Keratinocyte (primary cell): ENCODE measurements around the gene PCNX4. TPM values are rescaled to one million over a fixed set of nuclear protein-coding genes. Genes with fewer than 3 reads are reported as not detected.

Source experiments
- DNase-seq: peaks from one replicate; pipeline ENCODE4 v3.0.0-alpha.2; 2011; ENCODE audit warnings: low read depth, missing footprints, low spot score
- FAIRE-seq: peaks from 2 replicates; lab custom pipeline; 2011; peaks lifted over from hg19 to GRCh38; lab: Jason Lieb, UNC
- H2AFZ ChIP-seq: 2 replicates; pipeline ENCODE4 v1.6.0; 2012; ENCODE audit warnings: low read length, control low read depth, inconsistent platforms; ENCODE audit not compliant: control insufficient read depth
- H3K27ac ChIP-seq: 2 replicates; pipeline ENCODE4 v1.5.1; 2011; ENCODE audit warnings: low read length; ENCODE audit not compliant: control insufficient read depth, insufficient read depth
- H3K27me3 ChIP-seq: 3 replicates; pipeline ENCODE4 v1.6.0; 2011; ENCODE audit warnings: low read length; ENCODE audit not compliant: control insufficient read depth, insufficient read depth; ENCODE audit errors: extremely low read depth
- H3K36me3 ChIP-seq, 2 experiments: 2 replicates in 1 of 2; 3 replicates in 1 of 2; pipeline ENCODE4 v1.5.1; 2011; ENCODE audit warnings: low read length in 2 of 2, mild to moderate bottlenecking in 1 of 2; ENCODE audit not compliant: control insufficient read depth in 2 of 2, insufficient read depth in 2 of 2; ENCODE audit errors: extremely low read depth in 1 of 2
- H3K4me1 ChIP-seq: 3 replicates; pipeline ENCODE4 v1.5.1; 2011; ENCODE audit warnings: low read length; ENCODE audit not compliant: control insufficient read depth, insufficient read depth; ENCODE audit errors: extremely low read depth
- H3K4me2 ChIP-seq: 3 replicates; pipeline ENCODE4 v1.6.0; 2011; ENCODE audit warnings: low read depth, low read length; ENCODE audit not compliant: control insufficient read depth, insufficient read depth; ENCODE audit errors: extremely low read depth
- H3K4me3 ChIP-seq, 3 experiments: fragments of 200-600 bp in 1 of 3; sonication (generic) in 1 of 3; 2 replicates in 2 of 3; 3 replicates in 1 of 3; pipeline ENCODE4 v1.5.1; 2011 to 2016; ENCODE audit warnings: low read length in 3 of 3, mild to moderate bottlenecking in 3 of 3, control low read depth in 2 of 3, inconsistent platforms in 1 of 3, low read depth in 1 of 3, mixed read lengths in 1 of 3, mixed run types in 1 of 3, moderate library complexity in 1 of 3; ENCODE audit not compliant: control insufficient read depth in 2 of 3, insufficient read depth in 2 of 3; ENCODE audit errors: extremely low read depth in 1 of 3
- H3K79me2 ChIP-seq: 2 replicates; pipeline ENCODE4 v1.6.0; 2012; ENCODE audit warnings: low read length; ENCODE audit not compliant: control insufficient read depth, insufficient read depth
- H3K9ac ChIP-seq: 3 replicates; pipeline ENCODE4 v1.6.0; 2011; ENCODE audit warnings: low read length; ENCODE audit not compliant: control insufficient read depth, insufficient read depth; ENCODE audit errors: extremely low read depth
- H3K9me1 ChIP-seq: 3 replicates; pipeline ENCODE4 v1.6.0; 2011; ENCODE audit warnings: low read length; ENCODE audit not compliant: control insufficient read depth, insufficient read depth; ENCODE audit errors: extremely low read depth
- H3K9me3 ChIP-seq: 2 replicates; pipeline ENCODE4 v1.5.1; 2012; ENCODE audit warnings: low read depth, low read length; ENCODE audit not compliant: control insufficient read depth
- H4K20me1 ChIP-seq: 3 replicates; pipeline ENCODE4 v1.6.0; 2011; ENCODE audit warnings: low read length; ENCODE audit not compliant: control insufficient read depth, insufficient read depth; ENCODE audit errors: extremely low read depth
- EZH2 ChIP-seq: IDR thresholded peaks from one replicate; pipeline ENCODE4 v1.6.1; 2012; ENCODE audit warnings: inconsistent platforms, mild to moderate bottlenecking, low read length, moderate library complexity
- dilution Hi-C: fragments of 300-500 bp; cut with MboI; formaldehyde crosslinking; loops from one replicate; pipeline ENCODE4 v1.7.0; 2020; ENCODE audit warnings: low sequenced_read_pairs; ENCODE audit not compliant: extremely low pct_ligation_motif_present
- polyA plus RNA-seq, 5 experiments: library from polyadenylated mRNA; depleted of rRNA in 3 of 5; stranded (reverse) in 3 of 5; stranded (forward) in 1 of 5; unstranded in 1 of 5; fragments of >200 nt; gene quantifications; 1 replicate in 1 of 5; 2 replicates in 3 of 5; 3 replicates in 1 of 5; pipeline versions ENCODE4 v1.2.1 to v1.2.3, GENCODE V29; 2011 to 2012; ENCODE audit warnings: missing spikeins in 2 of 5, low read depth in 1 of 5, low replicate concordance in 1 of 5
- TF ChIP-seq, protein P1 (sequence below), 3 experiments: IDR thresholded peaks in 1 of 3; conservative IDR thresholded peaks in 1 of 3; optimal IDR thresholded peaks in 1 of 3; 2 replicates in 2 of 3; 3 replicates in 1 of 3; pipeline versions ENCODE3 to v1.5.1; 2011; ENCODE audit warnings: low read length in 3 of 3, mild to moderate bottlenecking in 3 of 3, moderate library complexity in 2 of 3, control low read depth in 1 of 3, inconsistent platforms in 1 of 3; ENCODE audit not compliant: insufficient read depth in 2 of 3; ENCODE audit errors: extremely low read depth in 1 of 3

PCNX4 gene
- polyA plus RNA-seq, 1 donor (not counting 4 experiments of a cell fraction or from before 2014, with no cell fraction given), result 49.8 TPM

DNA sequence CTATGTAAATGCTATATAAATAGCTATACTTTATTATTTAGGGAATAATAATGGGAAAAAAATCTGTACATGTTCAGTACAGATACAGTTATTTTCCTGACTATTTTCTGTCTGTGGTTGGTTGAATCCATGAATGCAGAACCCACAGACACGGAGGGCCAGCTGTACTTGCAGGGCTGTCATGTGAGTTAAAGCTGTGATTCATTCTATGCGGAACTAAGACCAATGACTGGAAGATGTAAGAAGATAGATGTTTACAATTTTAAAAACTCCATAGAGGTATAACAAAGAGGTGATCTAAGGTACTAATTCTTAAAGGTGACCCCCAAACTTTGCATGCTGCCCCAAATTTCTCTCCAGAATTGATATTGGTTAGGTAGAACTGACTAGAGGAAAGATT lies 14.6 kb downstream of the PCNX4 start:
- no peaks in the 10 kb centered on the region for H3K27me3 ChIP-seq
- H3K9ac ChIP-seq, result no peak overlapping the region
- H3K36me3 ChIP-seq, result peaks cover 7 to 9% of the 10 kb centered on the region in 2 experiments
- TF ChIP-seq, protein P1, sequence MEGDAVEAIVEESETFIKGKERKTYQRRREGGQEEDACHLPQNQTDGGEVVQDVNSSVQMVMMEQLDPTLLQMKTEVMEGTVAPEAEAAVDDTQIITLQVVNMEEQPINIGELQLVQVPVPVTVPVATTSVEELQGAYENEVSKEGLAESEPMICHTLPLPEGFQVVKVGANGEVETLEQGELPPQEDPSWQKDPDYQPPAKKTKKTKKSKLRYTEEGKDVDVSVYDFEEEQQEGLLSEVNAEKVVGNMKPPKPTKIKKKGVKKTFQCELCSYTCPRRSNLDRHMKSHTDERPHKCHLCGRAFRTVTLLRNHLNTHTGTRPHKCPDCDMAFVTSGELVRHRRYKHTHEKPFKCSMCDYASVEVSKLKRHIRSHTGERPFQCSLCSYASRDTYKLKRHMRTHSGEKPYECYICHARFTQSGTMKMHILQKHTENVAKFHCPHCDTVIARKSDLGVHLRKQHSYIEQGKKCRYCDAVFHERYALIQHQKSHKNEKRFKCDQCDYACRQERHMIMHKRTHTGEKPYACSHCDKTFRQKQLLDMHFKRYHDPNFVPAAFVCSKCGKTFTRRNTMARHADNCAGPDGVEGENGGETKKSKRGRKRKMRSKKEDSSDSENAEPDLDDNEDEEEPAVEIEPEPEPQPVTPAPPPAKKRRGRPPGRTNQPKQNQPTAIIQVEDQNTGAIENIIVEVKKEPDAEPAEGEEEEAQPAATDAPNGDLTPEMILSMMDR (optimal IDR thresholded peaks at IDR 0.05 in 1 of 3, IDR thresholded peaks at IDR 0.05 in 1 of 3, conservative IDR thresholded peaks at IDR 0.05 in 1 of 3; ENCODE audit: extremely low read depth in 1 of 3, insufficient read depth in 2 of 3, low read length in 3 of 3), result no peak
- no peak for TF ChIP-seq EZH2
- DNase-seq (no peak), FAIRE-seq (no peak)
- H3K4me2 ChIP-seq, result no peak overlapping the region
- dilution Hi-C loops, result no loop called here
- H3K4me3 ChIP-seq, result no peak overlapping the region
- peaks cover 3% of the 10 kb centered on the region for H3K9me1 ChIP-seq
- no peak overlapping the region for H3K27ac ChIP-seq
- peaks cover 2% of the 10 kb centered on the region for H3K4me1 ChIP-seq
- H4K20me1 ChIP-seq, result no peaks in the 10 kb centered on the region
- no peaks in the 10 kb centered on the region for H3K9me3 ChIP-seq
- no peak overlapping the region for H2AFZ ChIP-seq
- peaks cover 81% of the 10 kb centered on the region for H3K79me2 ChIP-seq

GRCh38 chr14:60107477-60107876 lies 15.8 kb downstream of the PCNX4 start:
- TF ChIP-seq, protein P1 (optimal IDR thresholded peaks at IDR 0.05 in 1 of 3, IDR thresholded peaks at IDR 0.05 in 1 of 3, conservative IDR thresholded peaks at IDR 0.05 in 1 of 3; ENCODE audit: extremely low read depth in 1 of 3, insufficient read depth in 2 of 3, low read length in 3 of 3), result no peak
- TF ChIP-seq EZH2, result no peak
- Histone ChIP-seq H3K9me3 (no peaks in the 10 kb centered on the region), H3K4me1 (no peaks in the 10 kb centered on the region), H4K20me1 (no peaks in the 10 kb centered on the region), H3K9me1 (peaks cover 3% of the 10 kb centered on the region), H3K79me2 (peaks cover 77% of the 10 kb centered on the region), H3K27me3 (no peaks in the 10 kb centered on the region), H3K36me3 (peaks cover 7 to 9% of the 10 kb centered on the region in 2 experiments), H3K4me3 (no peak overlapping the region), H3K9ac (no peak overlapping the region), H3K4me2 (no peak overlapping the region), H3K27ac (no peak overlapping the region), H2AFZ (no peak overlapping the region)
- dilution Hi-C loops, result no loop called here
- DNase-seq (no peak), FAIRE-seq (no peak)
